ENCODE measurements around the gene MCF2L. TPM values are rescaled to one million over a fixed set of nuclear protein-coding genes. Genes with fewer than 3 reads are reported as not detected.
A peak's percentile ranks its signal among the peaks of the same experiment; 100 is the strongest.

MCF2L gene
- total RNA-seq, 1 donor from 2014 or later: 41.2 TPM

DNA sequence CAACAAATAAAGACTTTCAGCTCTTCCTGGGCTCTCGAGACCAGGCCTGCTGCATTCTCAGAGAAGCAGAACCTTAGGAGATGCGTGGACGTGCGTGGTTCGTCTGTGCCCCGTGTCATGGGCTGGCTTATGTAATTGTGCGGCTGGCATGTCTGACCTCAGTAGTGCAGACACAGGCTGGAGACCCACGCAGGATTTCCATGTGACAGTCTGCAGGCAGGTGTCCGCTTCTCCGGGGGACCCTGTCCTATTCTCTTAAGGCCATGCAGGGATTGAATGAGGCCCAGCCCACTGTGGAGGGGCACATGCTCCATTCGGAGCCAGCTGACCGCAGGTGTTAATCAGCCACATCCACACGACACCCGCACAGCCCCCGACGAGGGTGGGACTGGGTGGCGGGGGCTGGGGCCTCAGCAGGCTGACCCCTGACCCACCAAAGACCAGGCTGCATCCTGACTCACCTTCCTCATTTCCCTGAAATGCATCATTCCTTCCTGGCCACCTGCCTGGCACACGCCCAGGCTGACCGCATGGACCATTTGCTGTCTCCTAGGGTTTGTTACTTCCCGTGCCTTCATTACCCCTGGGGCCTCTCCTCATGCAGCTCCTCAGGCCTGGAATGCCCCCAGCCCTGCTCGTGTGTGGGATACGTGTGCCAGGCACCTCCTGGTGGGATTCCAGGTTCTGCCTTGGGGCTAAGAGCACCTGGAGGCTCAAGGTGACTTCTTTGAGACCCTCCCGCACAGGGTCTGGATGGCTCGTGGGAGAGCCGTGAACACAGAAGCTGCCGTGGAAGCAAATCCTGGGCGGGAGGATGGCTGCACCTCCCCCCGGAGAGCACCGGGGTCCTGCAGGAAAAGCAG, 10.7 kb upstream of the MCF2L start:
- Histone ChIP-seq H3K4me1 (peaks cover 35% of the 10 kb centered on the region), H3K4me3 (peak overlapping the region; percentile 47), H3K36me3 (no peaks in the 10 kb centered on the region), H3K27ac (replicated peaks) (peak overlapping the region; percentile 94), H3K27me3 (ENCODE audit: low read depth) (peaks cover 12% of the 10 kb centered on the region), H3K9me3 (replicated peaks) (no peaks in the 10 kb centered on the region)
- no peak for DNase-seq
- intact Hi-C loops (cut with micrococcal nuclease): no loop called here
- TF ChIP-seq, protein P1, sequence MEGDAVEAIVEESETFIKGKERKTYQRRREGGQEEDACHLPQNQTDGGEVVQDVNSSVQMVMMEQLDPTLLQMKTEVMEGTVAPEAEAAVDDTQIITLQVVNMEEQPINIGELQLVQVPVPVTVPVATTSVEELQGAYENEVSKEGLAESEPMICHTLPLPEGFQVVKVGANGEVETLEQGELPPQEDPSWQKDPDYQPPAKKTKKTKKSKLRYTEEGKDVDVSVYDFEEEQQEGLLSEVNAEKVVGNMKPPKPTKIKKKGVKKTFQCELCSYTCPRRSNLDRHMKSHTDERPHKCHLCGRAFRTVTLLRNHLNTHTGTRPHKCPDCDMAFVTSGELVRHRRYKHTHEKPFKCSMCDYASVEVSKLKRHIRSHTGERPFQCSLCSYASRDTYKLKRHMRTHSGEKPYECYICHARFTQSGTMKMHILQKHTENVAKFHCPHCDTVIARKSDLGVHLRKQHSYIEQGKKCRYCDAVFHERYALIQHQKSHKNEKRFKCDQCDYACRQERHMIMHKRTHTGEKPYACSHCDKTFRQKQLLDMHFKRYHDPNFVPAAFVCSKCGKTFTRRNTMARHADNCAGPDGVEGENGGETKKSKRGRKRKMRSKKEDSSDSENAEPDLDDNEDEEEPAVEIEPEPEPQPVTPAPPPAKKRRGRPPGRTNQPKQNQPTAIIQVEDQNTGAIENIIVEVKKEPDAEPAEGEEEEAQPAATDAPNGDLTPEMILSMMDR (IDR thresholded peaks at IDR 0.05; ENCODE audit: borderline replicate concordance): no peak

DNA sequence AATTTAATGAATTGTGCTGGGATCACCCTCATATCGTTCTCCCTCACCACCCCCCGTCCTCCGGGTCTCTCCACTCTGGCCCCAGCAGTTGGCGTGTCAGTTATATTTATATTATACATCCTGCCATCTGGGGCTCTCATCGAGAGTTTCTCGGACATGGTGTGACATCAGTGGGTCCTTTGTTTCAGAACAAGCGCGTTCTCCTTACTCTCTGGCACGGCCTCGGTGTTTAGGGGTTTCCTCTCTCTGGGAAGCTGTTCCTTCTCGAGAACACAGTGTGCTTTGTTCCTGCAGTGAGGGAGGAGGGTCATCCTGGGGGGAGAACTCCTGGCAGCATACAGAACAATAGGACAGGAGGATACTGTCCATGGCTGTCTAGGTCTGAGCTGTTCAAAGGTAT, 9.8 kb upstream of the MCF2L start:
- H3K36me3 ChIP-seq: no peaks in the 10 kb centered on the region
- peak; percentile 46 for DNase-seq
- H3K9me3 ChIP-seq (replicated peaks): no peaks in the 10 kb centered on the region
- TF ChIP-seq, protein P1 (IDR thresholded peaks at IDR 0.05; ENCODE audit: borderline replicate concordance): no peak
- H3K27ac ChIP-seq (replicated peaks): peak overlapping the region; percentile 94
- H3K4me1 ChIP-seq: peaks cover 44% of the 10 kb centered on the region
- H3K4me3 ChIP-seq: peak overlapping the region; percentile 47
- intact Hi-C loops (cut with micrococcal nuclease): no loop called here
- H3K27me3 ChIP-seq (ENCODE audit: low read depth): peaks cover 12% of the 10 kb centered on the region

DNA sequence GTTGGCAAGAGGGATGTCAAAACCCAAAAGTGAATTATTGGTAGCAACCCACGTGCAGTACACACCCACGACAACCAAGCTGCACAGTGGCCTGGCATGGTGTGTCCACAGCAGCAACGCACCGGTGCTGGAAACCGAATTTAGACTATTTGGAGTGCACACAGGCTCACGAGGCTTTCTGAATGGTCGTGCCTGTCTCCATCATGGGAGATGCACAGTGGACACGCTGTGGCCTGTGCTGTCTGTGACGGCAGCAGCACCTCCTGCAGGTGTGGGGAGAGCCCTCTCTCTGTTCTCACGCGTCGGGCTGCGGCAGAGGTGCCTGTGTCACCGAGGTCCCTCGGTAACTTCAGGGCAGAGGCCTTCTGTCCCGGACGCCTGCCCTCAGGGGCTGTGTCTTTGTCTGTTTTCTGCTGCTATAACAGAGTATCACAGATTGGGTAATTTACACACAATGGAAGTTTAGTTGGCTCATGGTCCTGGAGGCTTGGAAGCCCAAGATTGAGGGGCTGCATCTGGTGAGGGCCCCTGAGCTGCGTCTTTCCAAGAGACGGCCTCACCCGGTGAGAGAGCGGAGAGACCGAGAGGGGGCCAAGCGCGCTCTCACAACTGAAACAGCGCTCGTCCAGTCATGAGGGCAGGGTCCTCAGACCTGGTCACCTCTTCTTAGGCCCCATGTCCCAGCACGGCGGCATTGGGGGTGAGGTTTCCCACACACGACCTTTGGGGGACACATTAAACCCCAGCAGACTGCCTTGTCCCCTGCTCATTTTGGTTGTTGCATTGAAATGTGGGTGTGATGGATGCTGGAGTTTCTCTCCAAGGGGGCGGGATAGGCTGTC, 9.1 kb upstream of the MCF2L start:
- no peak for DNase-seq
- intact Hi-C loops (cut with micrococcal nuclease): no loop called here
- Histone ChIP-seq H3K9me3 (replicated peaks) (no peaks in the 10 kb centered on the region), H3K4me1 (peaks cover 49% of the 10 kb centered on the region), H3K27me3 (ENCODE audit: low read depth) (peaks cover 7% of the 10 kb centered on the region), H3K4me3 (no peak overlapping the region), H3K36me3 (no peaks in the 10 kb centered on the region), H3K27ac (replicated peaks) (peak overlapping the region; percentile 92)
- TF ChIP-seq, protein P1 (IDR thresholded peaks at IDR 0.05; ENCODE audit: borderline replicate concordance): no peak

DNA sequence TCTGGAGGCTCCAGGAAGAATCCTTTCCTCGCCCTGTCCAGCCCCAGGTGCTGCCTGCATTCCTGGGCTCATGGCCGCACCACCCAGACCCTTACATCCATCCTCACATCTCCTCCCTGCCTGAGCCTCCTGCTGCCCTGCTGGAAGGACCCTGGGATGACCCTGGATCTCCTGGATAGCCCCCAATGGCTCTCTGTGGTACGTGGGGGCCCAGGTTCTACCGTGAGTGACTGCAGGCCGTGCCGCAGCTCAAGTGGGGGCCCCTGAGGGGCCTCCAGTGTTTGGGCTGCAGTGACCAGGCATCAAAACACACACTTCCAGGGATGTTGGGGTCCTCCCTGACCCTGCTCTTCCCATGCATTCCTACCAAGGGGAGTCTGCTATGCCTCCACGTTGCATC, 8.3 kb upstream of the MCF2L start:
- H3K27me3 ChIP-seq (ENCODE audit: low read depth): peaks cover 7% of the 10 kb centered on the region
- peaks cover 56% of the 10 kb centered on the region for H3K4me1 ChIP-seq
- peak overlapping the region; percentile 92 for H3K27ac ChIP-seq (replicated peaks)
- TF ChIP-seq, protein P1 (IDR thresholded peaks at IDR 0.05; ENCODE audit: borderline replicate concordance): no peak
- no peak overlapping the region for H3K4me3 ChIP-seq
- H3K9me3 ChIP-seq (replicated peaks): no peaks in the 10 kb centered on the region
- DNase-seq: no peak
- no peaks in the 10 kb centered on the region for H3K36me3 ChIP-seq
- intact Hi-C loops (cut with micrococcal nuclease): no loop called here

DNA sequence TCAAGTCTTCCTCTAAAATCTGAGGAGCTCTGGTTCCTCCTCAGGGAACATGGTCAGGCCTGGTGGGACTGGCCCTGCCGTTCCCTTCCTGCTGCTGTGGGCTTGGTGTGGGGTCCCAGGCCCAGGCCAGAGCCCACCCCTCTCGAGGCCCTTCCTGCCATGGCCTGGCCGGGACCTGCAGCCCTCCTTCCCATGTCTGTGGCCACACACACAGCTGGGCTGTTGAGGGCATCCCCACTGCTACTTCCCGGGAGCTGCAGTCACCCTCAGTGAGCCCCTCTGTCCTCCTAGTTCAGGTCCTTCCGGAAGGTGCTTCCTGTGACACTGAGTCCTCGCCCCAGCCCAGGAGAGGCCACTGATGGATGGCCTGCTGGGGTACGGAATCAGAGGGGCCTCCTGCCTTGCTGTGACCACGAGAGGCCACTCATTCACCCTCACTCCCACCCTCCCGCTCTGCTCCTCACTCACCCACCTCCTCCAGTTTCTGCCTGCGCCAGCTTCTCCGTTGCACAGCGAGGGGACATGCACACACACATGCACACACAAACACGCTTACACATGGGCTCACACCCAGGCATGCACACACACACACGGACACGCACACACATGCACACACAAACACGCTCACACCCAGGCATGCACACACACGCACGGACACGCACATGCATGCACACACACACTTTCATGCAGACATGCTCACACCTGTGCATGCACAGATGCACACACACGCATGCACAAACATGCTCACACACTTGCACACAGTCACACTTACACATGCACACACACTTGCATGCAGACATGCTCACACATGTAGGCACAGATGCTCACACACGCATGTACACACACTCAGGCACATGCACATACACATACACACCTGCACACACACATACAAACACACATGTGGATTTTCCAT, 7.3 kb upstream of the MCF2L start:
- DNase-seq: no peak

More for the DNA sequence above, 7.3 kb upstream of the MCF2L start:
- H3K27me3 ChIP-seq (ENCODE audit: low read depth): peaks cover 7% of the 10 kb centered on the region
- H3K36me3 ChIP-seq: no peaks in the 10 kb centered on the region
- peaks cover 60% of the 10 kb centered on the region for H3K4me1 ChIP-seq
- H3K27ac ChIP-seq (replicated peaks): peak overlapping the region; percentile 92
- intact Hi-C loops (cut with micrococcal nuclease): no loop called here
- TF ChIP-seq, protein P1 (IDR thresholded peaks at IDR 0.05; ENCODE audit: borderline replicate concordance): no peak
- H3K9me3 ChIP-seq (replicated peaks): no peaks in the 10 kb centered on the region
- no peak overlapping the region for H3K4me3 ChIP-seq
